GM08714 (cell line): ENCODE data around the gene H19.

Experiments used
- H3K4me3 ChIP-seq: fragments of 200-500 bp; sonication (Bioruptor generic); 2 replicates; pipeline ENCODE4 v1.5.1; 2014; ENCODE audit warnings: mild to moderate bottlenecking, low read length, inconsistent platforms
- ZNF274 ChIP-seq: IDR thresholded peaks from 2 replicates; pipeline ENCODE4 v1.6.1; 2012; ENCODE audit warnings: mild to moderate bottlenecking, low read depth, low read length

The H19 gene

GRCh38 chr11:1992111-1992510, 5.5 kb downstream of the H19 start:
- H3K4me3 ChIP-seq = no peak overlapping the region
- no peak for TF ChIP-seq ZNF274

DNA sequence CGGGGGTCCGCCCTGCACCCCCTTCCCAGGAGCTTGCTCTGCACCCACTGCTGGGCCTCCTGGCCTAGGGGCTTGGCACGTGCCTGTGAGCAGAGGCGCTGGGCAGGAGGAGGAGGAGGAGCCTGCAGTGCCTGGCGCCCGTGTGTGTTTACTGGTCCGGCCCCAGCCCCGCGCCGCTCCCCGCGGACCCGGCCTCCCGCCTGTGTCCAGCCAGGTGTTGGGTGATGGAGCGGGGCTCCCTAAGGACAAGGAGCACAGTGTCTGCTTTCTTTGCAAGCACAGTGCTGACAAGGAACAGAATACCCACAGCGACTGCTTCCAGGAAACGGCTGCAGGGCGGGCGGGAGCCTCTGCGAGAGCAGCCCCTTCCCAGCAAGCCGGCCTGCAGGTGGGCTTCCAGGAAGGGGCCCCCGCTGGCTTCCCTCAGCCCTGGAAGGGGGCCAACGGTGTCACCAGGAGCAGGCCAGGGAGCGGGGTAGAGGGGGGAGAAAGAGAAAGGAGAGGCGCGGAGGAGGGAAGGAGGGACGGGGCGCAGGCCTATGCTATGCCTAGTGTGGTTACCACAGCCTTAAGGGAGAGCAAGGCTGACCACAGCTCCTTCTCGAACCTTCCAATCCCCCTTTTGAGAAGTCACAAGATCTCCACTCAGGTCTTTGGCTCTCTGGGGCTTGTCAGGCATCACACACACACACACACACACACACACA, 6.6 kb downstream of the H19 start:
- TF ChIP-seq ZNF274 = no peak

GRCh38 chr11:1989953-1990352, 7.7 kb downstream of the H19 start:
- no peak for TF ChIP-seq ZNF274

More for the DNA sequence above, 6.6 kb downstream of the H19 start:
- H3K4me3 ChIP-seq = no peak overlapping the region

GRCh38 chr11:1988667-1989317, 8.8 kb downstream of the H19 start:
- no peak for TF ChIP-seq ZNF274
- no peak overlapping the region for H3K4me3 ChIP-seq

More at GRCh38 chr11:1989953-1990352, 7.7 kb downstream of the H19 start:
- no peak overlapping the region for H3K4me3 ChIP-seq

- H3K4me3 ChIP-seq = no peak overlapping the region
- TF ChIP-seq ZNF274 = no peak
Observed at GRCh38 chr11:1988174-1988573, 9.5 kb downstream of the H19 start.

- TF ChIP-seq ZNF274 = no peak
- H3K4me3 ChIP-seq = no peak overlapping the region
Observed at GRCh38 chr11:1987024-1987423, 10.6 kb downstream of the H19 start.

- no peak overlapping the region for H3K4me3 ChIP-seq
- no peak for TF ChIP-seq ZNF274
Observed at GRCh38 chr11:1983601-1983961, 14.1 kb downstream of the H19 start.

DNA sequence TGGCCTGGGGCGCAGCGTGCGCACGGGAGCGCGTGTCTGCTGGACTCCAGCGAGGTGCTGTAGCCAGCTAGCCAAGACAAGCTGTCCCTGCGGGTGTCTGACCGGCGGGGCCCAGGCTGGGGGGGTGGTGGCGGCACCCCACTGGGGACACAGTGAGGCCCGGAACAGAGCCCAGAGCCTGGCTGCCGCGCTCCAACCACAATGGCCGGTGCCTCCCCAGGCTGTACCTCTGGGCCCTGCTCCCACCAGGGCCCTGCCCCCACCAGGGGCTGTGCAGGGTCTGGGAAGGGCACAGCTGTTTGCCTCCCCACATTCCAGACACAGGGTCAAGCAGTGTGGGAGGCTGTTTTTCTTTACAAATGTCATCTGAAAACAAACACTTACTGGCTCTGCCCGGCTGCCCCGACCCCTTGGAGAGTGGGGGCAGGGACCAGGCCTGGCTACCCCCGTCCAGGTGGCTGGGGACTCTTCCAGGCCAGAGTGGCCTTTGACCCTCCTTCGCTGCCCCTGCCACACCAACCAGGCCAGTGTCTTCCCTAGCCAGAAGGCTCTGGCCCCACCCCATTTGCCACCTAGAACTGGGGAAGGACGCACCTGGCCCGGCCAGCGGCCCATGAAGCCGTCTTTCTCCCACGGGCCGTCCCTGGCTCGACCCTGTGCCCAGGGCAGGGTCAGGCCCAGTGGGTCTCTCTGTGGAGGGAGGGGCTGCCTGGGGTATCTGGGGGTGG, 14.6 kb downstream of the H19 start:
- no peak overlapping the region for H3K4me3 ChIP-seq
- no peak for TF ChIP-seq ZNF274

DNA sequence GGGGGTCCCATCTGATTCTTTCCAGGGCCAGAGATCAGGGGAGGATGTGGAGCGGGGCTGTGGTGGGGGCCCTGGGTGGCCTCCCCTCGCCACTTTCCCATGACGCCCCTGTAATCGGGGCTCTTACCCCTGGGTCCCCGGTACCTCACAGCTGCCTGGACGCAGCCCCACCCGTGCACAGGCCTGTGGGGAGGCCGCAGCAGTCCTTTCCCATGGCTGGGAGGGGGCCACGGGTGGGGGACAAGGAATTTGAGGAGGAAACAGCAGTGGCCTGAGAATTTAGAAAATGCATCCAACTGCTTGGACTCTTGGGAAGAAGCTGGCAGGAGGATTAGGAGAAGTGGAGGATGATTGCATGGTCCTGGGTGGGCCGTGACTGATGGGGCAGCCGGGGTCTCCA, 18.0 kb downstream of the H19 start:
- no peak for TF ChIP-seq ZNF274
- no peak overlapping the region for H3K4me3 ChIP-seq

- TF ChIP-seq ZNF274 = no peak
- no peak overlapping the region for H3K4me3 ChIP-seq
Observed at GRCh38 chr11:1978720-1979473, 18.7 kb downstream of the H19 start.

DNA sequence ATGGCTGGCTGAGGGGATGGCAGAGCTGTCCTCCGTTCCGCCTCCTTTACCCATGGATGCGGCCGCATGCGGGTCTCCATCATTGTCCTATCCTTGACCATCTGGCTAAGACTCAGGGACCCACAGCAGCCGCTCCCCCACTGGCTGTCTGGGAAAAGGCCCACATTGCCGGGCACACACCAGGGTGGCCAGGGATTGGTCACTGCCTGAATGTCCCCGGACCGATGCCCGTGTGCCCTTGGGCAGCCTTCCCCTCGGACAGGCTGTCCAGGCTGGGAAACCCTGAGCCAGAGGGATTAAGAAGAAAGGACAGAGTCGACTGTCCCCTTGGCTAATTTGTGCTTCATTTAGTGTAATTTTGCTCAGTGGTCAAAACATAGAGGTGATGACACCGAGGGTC, 22.5 kb downstream of the H19 start:
- no peak for TF ChIP-seq ZNF274
- H3K4me3 ChIP-seq = no peak overlapping the region

GRCh38 chr11:1970956-1971355, 26.7 kb downstream of the H19 start:
- no peak for TF ChIP-seq ZNF274
- no peak overlapping the region for H3K4me3 ChIP-seq

DNA sequence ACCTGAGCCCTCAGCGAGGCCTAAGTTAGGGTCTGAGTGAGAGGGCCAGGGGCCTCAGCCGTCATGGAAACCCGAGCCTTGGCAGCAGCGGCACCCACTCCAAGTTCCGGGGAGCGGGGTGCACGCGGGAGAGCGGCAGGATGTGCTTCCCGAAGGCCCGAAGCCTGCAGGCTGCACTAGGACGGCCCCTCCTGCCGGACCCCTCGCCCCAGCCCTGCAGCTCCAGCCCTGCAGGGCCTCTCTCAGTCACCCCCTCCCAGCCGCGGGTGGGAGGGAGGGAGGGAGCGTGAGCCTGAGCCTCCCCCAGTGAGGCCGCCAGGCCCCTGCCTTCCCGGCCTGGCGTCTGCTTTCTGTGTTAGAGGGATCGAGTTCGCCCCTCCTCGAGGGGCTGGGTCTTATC, 27.9 kb downstream of the H19 start:
- TF ChIP-seq ZNF274 = no peak
- H3K4me3 ChIP-seq = no peak overlapping the region

GRCh38 chr11:1969035-1969434, 28.6 kb downstream of the H19 start:
- no peak overlapping the region for H3K4me3 ChIP-seq
- no peak for TF ChIP-seq ZNF274

- no peak overlapping the region for H3K4me3 ChIP-seq
- no peak for TF ChIP-seq ZNF274
Observed at GRCh38 chr11:1968454-1969002, 29.1 kb downstream of the H19 start.
